HCT116 (cell line): ENCODE results near the gene ST3GAL3.

Source experiments
- CTCF ChIP-seq, 3 experiments: fragments of 200-600 bp in 1 of 3; sonication (generic) in 1 of 3; IDR thresholded peaks in 2 of 3; conservative IDR thresholded peaks in 1 of 3; 2 replicates each; pipeline ENCODE4 v1.5.1; 2012 to 2017; ENCODE audit warnings: low read depth in 2 of 3, low read length in 2 of 3, antibody characterized with exemption in 1 of 3, borderline replicate concordance in 1 of 3, control low read depth in 1 of 3, mild to moderate bottlenecking in 1 of 3, mixed read lengths in 1 of 3, mixed run types in 1 of 3, moderate library complexity in 1 of 3; ENCODE audit not compliant: insufficient read depth in 1 of 3
- ELF1 ChIP-seq: IDR thresholded peaks from 2 replicates; pipeline ENCODE4 v1.6.1; 2012; ENCODE audit warnings: low read depth, borderline replicate concordance

DNA sequence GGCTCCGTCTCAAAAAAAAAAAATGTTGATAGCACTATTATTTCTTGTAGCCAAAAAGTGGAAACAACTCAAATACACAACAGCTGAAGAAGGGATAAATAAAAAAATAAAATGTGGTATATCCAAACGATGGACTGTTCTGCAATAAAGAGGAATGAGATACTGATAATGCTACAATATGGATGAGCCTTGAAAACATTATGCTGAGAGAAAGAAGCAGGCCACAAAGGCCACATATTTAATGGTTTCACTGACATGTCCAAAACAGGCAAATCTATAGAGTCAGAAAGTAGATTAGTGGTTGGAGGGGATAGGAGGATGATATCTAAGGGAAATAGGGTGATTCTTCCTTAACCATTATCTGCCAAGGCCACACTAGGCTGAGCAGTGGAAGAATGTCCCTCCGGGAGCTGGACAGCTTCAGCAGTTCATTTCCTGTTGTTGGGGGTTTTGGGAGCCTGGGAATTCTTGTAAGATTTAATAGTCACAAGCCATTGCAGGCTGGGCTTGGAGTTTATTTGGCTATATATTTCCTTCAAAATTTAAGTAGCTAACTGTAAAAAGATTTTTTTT, 53.5 kb downstream of the ST3GAL3 start:
- no peak for TF ChIP-seq CTCF (IDR thresholded peaks at IDR 0.05 in 2 of 3, conservative IDR thresholded peaks at IDR 0.05 in 1 of 3; ENCODE audit: borderline replicate concordance in 1 of 3, insufficient read depth in 1 of 3, low read depth in 2 of 3, low read length in 2 of 3)
- no peak for TF ChIP-seq ELF1
